Tibial nerve (tissue), 4 donors: ENCODE data around the gene BCL2A1.

ENCODE experiments used
- EP300 ChIP-seq, 2 donors: sonication (generic); formaldehyde crosslinking; IDR thresholded peaks; one replicate each; pipeline ENCODE4 v1.6.1; 2017; ENCODE audit warnings: antibody characterized with exemption in 2 of 2, mild to moderate bottlenecking in 1 of 2
- POLR2A ChIP-seq, 2 donors: fragments of 450-650 bp; IDR thresholded peaks; one replicate each; pipeline ENCODE4 v1.6.1; 2017; ENCODE audit warnings: antibody characterized with exemption in 2 of 2, mild to moderate bottlenecking in 2 of 2, moderate library complexity in 2 of 2
- TF ChIP-seq, protein P1 (sequence below), 5 experiments: fragments of 200-600 bp in 3 of 5; fragments of 450-650 bp in 2 of 5; sonication (generic) in 3 of 5; IDR thresholded peaks; one replicate each; pipeline ENCODE4 v1.5.1; 2016 to 2019; ENCODE audit warnings: antibody characterized with exemption in 5 of 5, mild to moderate bottlenecking in 3 of 5, moderate library complexity in 2 of 5

DNA sequence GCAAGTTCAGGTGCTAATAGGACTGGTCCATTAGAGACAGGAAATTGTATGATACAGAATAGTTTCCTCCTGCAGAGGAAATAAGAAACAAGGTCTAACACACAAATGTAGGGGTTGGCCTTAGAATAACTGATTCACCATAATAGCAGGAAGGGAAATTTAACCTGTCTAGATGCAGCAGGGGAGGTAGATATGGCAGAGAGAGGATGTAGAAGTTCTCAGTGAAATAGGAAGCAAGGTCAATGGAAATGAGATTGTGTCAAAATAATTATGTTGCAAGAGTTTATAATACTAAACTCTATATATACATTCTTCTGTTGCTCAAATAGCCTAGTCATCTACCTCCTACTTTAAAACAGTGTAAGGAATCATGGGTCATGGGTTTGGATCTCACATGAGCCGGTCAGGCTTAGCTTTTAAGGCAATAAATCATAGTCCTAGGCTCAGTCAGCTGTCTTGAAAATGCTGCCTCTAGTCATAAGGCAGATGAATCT is 17.0 kb downstream of the BCL2A1 start:
- TF ChIP-seq, protein P1, sequence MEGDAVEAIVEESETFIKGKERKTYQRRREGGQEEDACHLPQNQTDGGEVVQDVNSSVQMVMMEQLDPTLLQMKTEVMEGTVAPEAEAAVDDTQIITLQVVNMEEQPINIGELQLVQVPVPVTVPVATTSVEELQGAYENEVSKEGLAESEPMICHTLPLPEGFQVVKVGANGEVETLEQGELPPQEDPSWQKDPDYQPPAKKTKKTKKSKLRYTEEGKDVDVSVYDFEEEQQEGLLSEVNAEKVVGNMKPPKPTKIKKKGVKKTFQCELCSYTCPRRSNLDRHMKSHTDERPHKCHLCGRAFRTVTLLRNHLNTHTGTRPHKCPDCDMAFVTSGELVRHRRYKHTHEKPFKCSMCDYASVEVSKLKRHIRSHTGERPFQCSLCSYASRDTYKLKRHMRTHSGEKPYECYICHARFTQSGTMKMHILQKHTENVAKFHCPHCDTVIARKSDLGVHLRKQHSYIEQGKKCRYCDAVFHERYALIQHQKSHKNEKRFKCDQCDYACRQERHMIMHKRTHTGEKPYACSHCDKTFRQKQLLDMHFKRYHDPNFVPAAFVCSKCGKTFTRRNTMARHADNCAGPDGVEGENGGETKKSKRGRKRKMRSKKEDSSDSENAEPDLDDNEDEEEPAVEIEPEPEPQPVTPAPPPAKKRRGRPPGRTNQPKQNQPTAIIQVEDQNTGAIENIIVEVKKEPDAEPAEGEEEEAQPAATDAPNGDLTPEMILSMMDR (IDR thresholded peaks at IDR 0.05): no peak
- TF ChIP-seq POLR2A (IDR thresholded peaks at IDR 0.05): no peak
- no peak for TF ChIP-seq EP300 (IDR thresholded peaks at IDR 0.05)
